Fibroblast of mammary gland (primary cell): Measurements from ENCODE around the gene HTR1B.

Experiments used
- DNase-seq: peaks from one replicate; pipeline ENCODE4 v3.0.0-alpha.2; 2010; ENCODE audit warnings: low read depth
- H3K4me3 ChIP-seq: 2 replicates; pipeline ENCODE4 v1.5.1; 2011; ENCODE audit warnings: low read depth, mild to moderate bottlenecking, low read length, moderate library complexity; ENCODE audit not compliant: control insufficient read depth
- TF ChIP-seq, protein P1 (sequence below): conservative IDR thresholded peaks from 2 replicates; pipeline ENCODE4 v1.5.1; 2011; ENCODE audit warnings: low read depth, low read length, inconsistent platforms; ENCODE audit not compliant: control insufficient read depth, insufficient read depth

Gene HTR1B

DNA sequence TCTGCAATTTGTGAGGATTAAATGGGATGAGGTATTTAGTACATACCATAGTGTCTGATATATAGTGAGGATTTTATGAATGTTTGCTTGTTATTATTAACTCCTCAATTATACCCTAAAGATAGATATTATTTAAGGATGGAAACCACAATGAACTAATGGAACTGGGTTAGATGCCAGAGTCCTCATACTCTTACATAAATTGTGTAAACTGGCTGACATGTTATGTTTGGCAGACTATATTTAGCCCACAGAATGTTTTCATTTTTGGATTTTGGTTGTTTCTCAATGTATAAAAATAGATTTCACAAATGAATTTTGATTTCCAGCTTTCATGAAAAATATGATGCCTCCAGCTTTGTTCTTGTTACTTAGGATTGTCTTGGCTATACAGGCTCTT is 37.6 kb downstream of the HTR1B start:
- TF ChIP-seq, protein P1, sequence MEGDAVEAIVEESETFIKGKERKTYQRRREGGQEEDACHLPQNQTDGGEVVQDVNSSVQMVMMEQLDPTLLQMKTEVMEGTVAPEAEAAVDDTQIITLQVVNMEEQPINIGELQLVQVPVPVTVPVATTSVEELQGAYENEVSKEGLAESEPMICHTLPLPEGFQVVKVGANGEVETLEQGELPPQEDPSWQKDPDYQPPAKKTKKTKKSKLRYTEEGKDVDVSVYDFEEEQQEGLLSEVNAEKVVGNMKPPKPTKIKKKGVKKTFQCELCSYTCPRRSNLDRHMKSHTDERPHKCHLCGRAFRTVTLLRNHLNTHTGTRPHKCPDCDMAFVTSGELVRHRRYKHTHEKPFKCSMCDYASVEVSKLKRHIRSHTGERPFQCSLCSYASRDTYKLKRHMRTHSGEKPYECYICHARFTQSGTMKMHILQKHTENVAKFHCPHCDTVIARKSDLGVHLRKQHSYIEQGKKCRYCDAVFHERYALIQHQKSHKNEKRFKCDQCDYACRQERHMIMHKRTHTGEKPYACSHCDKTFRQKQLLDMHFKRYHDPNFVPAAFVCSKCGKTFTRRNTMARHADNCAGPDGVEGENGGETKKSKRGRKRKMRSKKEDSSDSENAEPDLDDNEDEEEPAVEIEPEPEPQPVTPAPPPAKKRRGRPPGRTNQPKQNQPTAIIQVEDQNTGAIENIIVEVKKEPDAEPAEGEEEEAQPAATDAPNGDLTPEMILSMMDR = no peak
- DNase-seq = peak; percentile 54
- no peak overlapping the region for H3K4me3 ChIP-seq

DNA sequence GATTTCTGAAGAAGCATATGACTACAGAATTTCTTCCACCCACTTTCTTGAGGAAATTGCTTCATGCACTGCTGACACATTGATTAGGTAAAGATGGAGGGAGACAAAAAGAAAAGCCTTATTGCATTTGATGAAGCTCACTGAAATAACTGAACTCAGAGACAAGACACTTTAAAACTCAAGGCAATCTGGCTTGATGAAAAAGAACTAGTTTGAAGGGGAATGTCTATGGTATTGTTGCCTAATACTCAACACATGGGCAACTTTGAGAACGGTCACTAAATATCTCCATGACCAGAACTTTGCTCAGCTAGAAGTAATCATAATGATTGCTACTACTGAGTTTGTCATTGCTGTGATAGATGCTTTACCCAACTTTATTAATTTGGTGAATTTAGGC is 38.1 kb downstream of the HTR1B start:
- H3K4me3 ChIP-seq = no peak overlapping the region
- DNase-seq = peak; percentile 34
- TF ChIP-seq, protein P1 = no peak

DNA sequence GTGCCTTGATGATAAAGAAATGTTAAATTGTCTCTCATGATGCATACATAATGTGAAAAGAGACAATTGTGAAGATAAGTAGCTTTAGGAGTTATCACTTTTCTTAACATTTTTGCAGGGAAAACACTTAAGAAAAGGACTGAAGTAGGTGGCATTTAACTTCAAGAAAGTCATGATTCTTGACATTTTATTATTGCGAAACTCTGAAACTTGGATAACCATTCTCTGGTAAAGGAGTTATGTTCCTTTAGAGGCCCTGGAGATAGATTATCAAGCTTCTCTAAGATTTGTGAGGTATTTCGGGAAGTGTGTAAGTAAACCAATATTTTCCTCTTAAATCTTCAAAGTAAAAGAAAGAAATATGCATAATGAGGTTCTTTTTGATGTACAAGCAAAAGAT is 38.5 kb downstream of the HTR1B start:
- no peak overlapping the region for H3K4me3 ChIP-seq
- DNase-seq = no peak
- TF ChIP-seq, protein P1 = no peak

DNA sequence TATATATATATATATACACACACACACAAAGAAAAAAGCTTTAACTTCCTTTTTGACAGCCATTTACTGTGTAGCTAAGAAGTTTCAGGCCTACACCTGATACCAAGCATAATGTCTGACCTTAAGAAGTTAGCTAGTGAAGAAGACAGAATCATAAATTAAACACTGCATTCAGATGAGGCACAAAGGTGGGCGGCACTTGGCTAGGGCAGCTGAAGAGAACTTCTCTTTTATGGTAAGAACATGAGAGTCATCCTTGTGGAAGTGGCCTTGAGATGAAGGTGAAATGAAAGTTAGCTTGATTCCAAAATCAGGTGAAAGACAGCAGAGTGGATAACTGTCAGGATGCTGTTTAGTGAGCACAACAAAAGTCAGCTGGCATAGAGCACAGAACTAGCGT is 46.5 kb downstream of the HTR1B start:
- H3K4me3 ChIP-seq = no peak overlapping the region
- TF ChIP-seq, protein P1 = no peak
- DNase-seq = no peak

DNA sequence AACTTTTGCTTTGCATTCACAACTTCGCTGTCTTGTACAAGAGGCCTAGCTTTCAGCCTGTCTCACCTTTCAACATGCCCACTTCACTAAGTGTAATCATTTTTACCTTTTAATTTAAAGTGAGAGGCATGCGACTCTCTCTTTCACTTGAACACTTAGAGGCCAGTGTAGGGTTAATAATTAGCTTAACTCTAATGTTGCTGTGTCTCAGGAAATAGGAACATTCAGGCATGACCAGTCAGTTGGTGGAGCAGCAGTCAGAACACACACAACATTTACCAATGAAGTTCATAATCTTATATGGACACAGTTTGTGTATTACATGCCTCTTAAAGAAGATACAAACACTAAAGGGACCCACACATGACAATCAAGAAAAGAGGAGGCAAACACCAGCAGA is 47.6 kb downstream of the HTR1B start:
- TF ChIP-seq, protein P1 = no peak
- H3K4me3 ChIP-seq = no peak overlapping the region
- DNase-seq = no peak
